PC-3 (cell line): ENCODE measurements around the gene TUBB6. TPM values are rescaled to one million over a fixed set of nuclear protein-coding genes. Genes with fewer than 3 reads are reported as not detected.
A peak's percentile ranks its signal among the peaks of the same experiment; 100 is the strongest.

Experiments used
- ATAC-seq: fragments of 200-7000 bp; cut with Tn5 transposase; 2 replicates; pipeline ENCODE4 v1.9.1; 2020; ENCODE audit warnings: mild to moderate bottlenecking, moderate library complexity
- BruUV-seq: library from RNA; stranded (reverse); fragments of 400-500 nt; replicated peaks from 2 replicates; lab custom pipeline; 2021; lab: Mats Ljungman, UMichigan
- CTCF ChIA-PET: fragments of 300-600 bp; sonication (Branson Sonifier 250); formaldehyde crosslinking; loops from one replicate; lab custom pipeline; 2022; ENCODE audit warnings: antibody characterized with exemption; lab: Charles Lee
- POLR2A ChIA-PET: fragments of 300-600 bp; sonication (Branson Sonifier 250); formaldehyde crosslinking; loops from one replicate; lab custom pipeline; 2022; ENCODE audit warnings: antibody characterized with exemption; ENCODE audit not compliant: unreplicated experiment; lab: Charles Lee
- DNase-seq: peaks from one replicate; pipeline ENCODE4 v3.0.0-alpha.2; 2015
- H2AFZ ChIP-seq: fragments of 300-600 bp; sonication (generic); 2 replicates; pipeline ENCODE4 v1.6.0; 2016; ENCODE audit warnings: antibody characterized with exemption, low read length
- H3F3A ChIP-seq: fragments of 300-600 bp; sonication (generic); one replicate; pipeline ENCODE4 v1.6.0; 2017; ENCODE audit warnings: antibody characterized with exemption, low read length, control low read depth, mild to moderate bottlenecking; ENCODE audit not compliant: unreplicated experiment
- H3K27ac ChIP-seq: fragments of 300-600 bp; sonication (generic); 2 replicates; pipeline ENCODE4 v1.5.1; 2016; ENCODE audit warnings: mild to moderate bottlenecking, low read length
- H3K27me3 ChIP-seq: fragments of 300-600 bp; sonication (generic); 2 replicates; pipeline ENCODE4 v1.6.1; 2016; ENCODE audit warnings: low read length, mixed read lengths
- H3K36me3 ChIP-seq: fragments of 300-600 bp; sonication (generic); 2 replicates; pipeline ENCODE4 v1.6.1; 2016; ENCODE audit warnings: low read depth, mixed run types, low read length, mixed read lengths
- H3K4me1 ChIP-seq: fragments of 300-600 bp; sonication (generic); 2 replicates; pipeline ENCODE4 v1.5.1; 2016; ENCODE audit warnings: low read length; ENCODE audit not compliant: insufficient read depth
- H3K4me2 ChIP-seq: fragments of 300-600 bp; sonication (generic); 2 replicates; pipeline ENCODE4 v1.6.0; 2016; ENCODE audit warnings: low read length
- H3K4me3 ChIP-seq: fragments of 300-600 bp; sonication (generic); 2 replicates; pipeline ENCODE4 v1.5.1; 2016; ENCODE audit warnings: mild to moderate bottlenecking, low read length, mixed read lengths
- H3K79me2 ChIP-seq: fragments of 300-600 bp; sonication (generic); 2 replicates; pipeline ENCODE4 v1.6.1; 2017; ENCODE audit warnings: low read length, mixed read lengths
- H3K9ac ChIP-seq: fragments of 300-600 bp; sonication (generic); 2 replicates; pipeline ENCODE4 v1.6.0; 2016; ENCODE audit warnings: mild to moderate bottlenecking, low read length
- H3K9me2 ChIP-seq: fragments of 300-600 bp; sonication (generic); replicated peaks from 2 replicates; pipeline ENCODE4 v1.6.1; 2016; ENCODE audit warnings: mixed run types, low read length, mixed read lengths
- H3K9me3 ChIP-seq: fragments of 300-600 bp; sonication (generic); 2 replicates; pipeline ENCODE4 v1.6.1; 2016; ENCODE audit warnings: low read length, mixed read lengths
- H4K20me1 ChIP-seq: fragments of 300-600 bp; sonication (generic); 2 replicates; pipeline ENCODE4 v1.6.1; 2016; ENCODE audit warnings: low read length, mixed read lengths
- CTCF ChIP-seq: fragments of 300-600 bp; sonication (generic); conservative IDR thresholded peaks from 2 replicates; pipeline ENCODE4 v1.5.1; 2017; ENCODE audit warnings: antibody characterized with exemption, low read depth, mild to moderate bottlenecking, low read length
- EZH2 ChIP-seq: fragments of 300-600 bp; sonication (generic); IDR thresholded peaks from one replicate; pipeline ENCODE4 v1.6.1; 2017; ENCODE audit warnings: antibody characterized with exemption, mild to moderate bottlenecking, low read length; ENCODE audit not compliant: unreplicated experiment
- EZH2phosphoT487 ChIP-seq: fragments of 300-600 bp; sonication (generic); IDR thresholded peaks from 2 replicates; pipeline ENCODE4 v1.6.1; 2018; ENCODE audit warnings: mild to moderate bottlenecking, antibody characterized with exemption, low read length, borderline replicate concordance
- intact Hi-C: fragments of 100-400 bp; cut with micrococcal nuclease; formaldehyde crosslinking; loops from 2 replicates; pipeline ENCODE4 v1.9.0; 2023
- total RNA-seq: library from RNA; depleted of rRNA; stranded (reverse); fragments of >200 nt; gene quantifications from 2 replicates; pipeline ENCODE4 v1.2.3, GENCODE V29; 2014

The TUBB6 gene
- total RNA-seq, 1 experiment from 2014 or later = 191 TPM

GRCh38 chr18:12342661-12343060 is 34.6 kb downstream of the TUBB6 start:
- no peaks in the 10 kb centered on the region for H3K79me2 ChIP-seq
- POLR2A ChIA-PET = no interaction called here
- peaks cover 18% of the 10 kb centered on the region for H3K4me1 ChIP-seq
- no peaks in the 10 kb centered on the region for H3K27me3 ChIP-seq
- H4K20me1 ChIP-seq = peaks cover under 1% of the 10 kb centered on the region; the same call in 1 of the 2 replicates
- BruUV-seq = no TSS peak
- ATAC-seq (no peak), DNase-seq (no peak)
- no peak overlapping the region for H3K4me3 ChIP-seq
- no peak overlapping the region for H3K4me2 ChIP-seq
- CTCF ChIA-PET = no interaction called here
- no peaks in the 10 kb centered on the region for H3K9me3 ChIP-seq
- no peak overlapping the region for H2AFZ ChIP-seq
- no peaks in the 10 kb centered on the region for H3F3A ChIP-seq
- no peaks in the 10 kb centered on the region for H3K9me2 ChIP-seq
- no peak overlapping the region for H3K9ac ChIP-seq
- no peak overlapping the region for H3K27ac ChIP-seq
- TF ChIP-seq EZH2 = no peak
- TF ChIP-seq CTCF = no peak
- TF ChIP-seq EZH2phosphoT487 = no peak
- intact Hi-C loops = no loop called here
- H3K36me3 ChIP-seq = peaks cover 36% of the 10 kb centered on the region

DNA sequence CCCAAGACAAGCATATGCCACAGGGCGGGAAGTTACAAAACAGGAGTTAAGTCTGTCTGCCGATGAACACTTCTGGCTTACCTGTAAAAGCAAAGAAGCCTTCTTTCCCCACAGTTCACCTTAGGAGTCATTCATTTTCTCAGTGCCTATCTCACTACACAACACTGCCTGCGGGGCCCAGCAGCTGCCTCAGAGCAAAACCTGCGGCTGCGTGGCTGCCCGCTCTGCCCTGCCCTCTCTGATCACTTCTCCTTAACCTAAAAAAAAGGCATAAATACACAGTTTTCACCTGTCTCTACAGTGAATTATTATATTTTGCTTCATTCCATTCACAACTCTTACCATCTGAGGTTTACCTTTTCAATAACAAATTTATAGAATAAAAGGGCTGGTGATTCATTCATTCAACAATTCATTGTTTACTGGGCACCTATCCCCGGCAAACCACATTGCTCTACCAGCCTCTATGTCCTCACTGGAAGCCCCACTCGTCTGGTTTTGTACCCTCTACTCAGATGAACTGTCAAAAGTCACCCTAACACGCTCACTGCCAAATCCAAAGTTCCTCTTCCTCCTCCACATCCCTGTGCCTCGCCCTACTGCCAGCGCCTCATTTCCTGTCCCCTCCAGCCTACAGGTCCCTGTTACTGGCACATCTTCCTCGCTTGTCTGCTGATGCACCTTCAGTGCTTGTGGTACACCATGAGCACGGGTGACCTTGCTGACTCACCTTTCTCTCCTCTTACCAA is 37.6 kb downstream of the TUBB6 start:
- peak; percentile 90 for ATAC-seq
- no peaks in the 10 kb centered on the region; the same call in 1 of the 2 replicates for H4K20me1 ChIP-seq
- no peak overlapping the region for H3K9ac ChIP-seq
- H3K9me2 ChIP-seq = no peaks in the 10 kb centered on the region
- no peaks in the 10 kb centered on the region for H3K79me2 ChIP-seq
- H3K27me3 ChIP-seq = no peaks in the 10 kb centered on the region
- peaks cover 16% of the 10 kb centered on the region for H3K4me1 ChIP-seq
- ChIA-PET CTCF (no interaction called here), POLR2A (no interaction called here)
- BruUV-seq = no TSS peak
- no peak overlapping the region for H2AFZ ChIP-seq
- H3K4me3 ChIP-seq = no peak overlapping the region
- no peaks in the 10 kb centered on the region for H3K9me3 ChIP-seq
- H3K4me2 ChIP-seq = peak overlapping the region; percentile 36
- TF ChIP-seq CTCF = no peak
- TF ChIP-seq EZH2 = no peak
- no peak for TF ChIP-seq EZH2phosphoT487
- peaks cover 43% of the 10 kb centered on the region for H3K36me3 ChIP-seq
- H3F3A ChIP-seq = no peaks in the 10 kb centered on the region
- H3K27ac ChIP-seq = peak overlapping the region; percentile 25
- DNase-seq = peak; percentile 73
- intact Hi-C loops = no loop called here

DNA sequence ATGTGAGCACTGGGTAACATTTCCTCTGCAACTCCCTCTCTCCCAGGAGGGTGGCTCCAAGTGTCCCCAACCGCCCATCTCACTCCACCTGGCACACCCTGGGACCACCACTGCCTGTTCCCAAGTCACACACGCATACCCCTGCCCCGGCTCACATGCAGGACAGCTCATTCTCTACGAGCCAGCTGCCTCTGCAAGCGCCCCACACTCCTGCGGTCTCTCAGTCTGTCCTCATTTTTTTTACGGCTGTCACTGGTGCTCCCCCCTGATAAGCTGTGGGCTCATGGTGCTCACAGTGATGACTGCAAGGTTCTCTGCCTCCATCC is 38.2 kb downstream of the TUBB6 start:
- CTCF ChIA-PET = interaction anchor here (1.1 kb wide), 1 partner anchor 18 kb away, joined by 10 read pairs; no protein-coding TSS in a partner anchor
- H3K9ac ChIP-seq = no peak overlapping the region

More for the DNA sequence above, 38.2 kb downstream of the TUBB6 start:
- TF ChIP-seq EZH2 (no peak), EZH2phosphoT487 (no peak), CTCF (no peak)
- H3K4me2 ChIP-seq = peak overlapping the region; percentile 36
- no peak; the same call in 1 of the 2 replicates for ATAC-seq
- peak overlapping the region; percentile 25 for H3K27ac ChIP-seq
- DNase-seq = no peak
- H3K4me1 ChIP-seq = peaks cover 16% of the 10 kb centered on the region
- POLR2A ChIA-PET = no interaction called here
- peaks cover 49% of the 10 kb centered on the region for H3K36me3 ChIP-seq
- no peaks in the 10 kb centered on the region for H3K27me3 ChIP-seq
- no peaks in the 10 kb centered on the region for H3K9me3 ChIP-seq
- H3K4me3 ChIP-seq = no peak overlapping the region
- H3K79me2 ChIP-seq = no peaks in the 10 kb centered on the region
- H4K20me1 ChIP-seq = no peaks in the 10 kb centered on the region; the same call in 1 of the 2 replicates
- H3K9me2 ChIP-seq = no peaks in the 10 kb centered on the region
- BruUV-seq = no TSS peak
- H3F3A ChIP-seq = no peaks in the 10 kb centered on the region
- intact Hi-C loops = no loop called here
- H2AFZ ChIP-seq = no peak overlapping the region
